GM21737 (cell line): Measurements from ENCODE around the gene ALG9.
"Not testable (repeated sequence)": the region's sequence is repeated elsewhere in the genome, so short reads cannot be mapped to it uniquely, and the experiment has no call there.

Experiments
- ATAC-seq: cut with Tn5 transposase; IDR thresholded peaks from one replicate; pipeline ENCODE4 v1.9.1; 2021; ENCODE audit warnings: mild to moderate bottlenecking, moderate library complexity; ENCODE audit not compliant: unreplicated experiment

ALG9 gene

DNA sequence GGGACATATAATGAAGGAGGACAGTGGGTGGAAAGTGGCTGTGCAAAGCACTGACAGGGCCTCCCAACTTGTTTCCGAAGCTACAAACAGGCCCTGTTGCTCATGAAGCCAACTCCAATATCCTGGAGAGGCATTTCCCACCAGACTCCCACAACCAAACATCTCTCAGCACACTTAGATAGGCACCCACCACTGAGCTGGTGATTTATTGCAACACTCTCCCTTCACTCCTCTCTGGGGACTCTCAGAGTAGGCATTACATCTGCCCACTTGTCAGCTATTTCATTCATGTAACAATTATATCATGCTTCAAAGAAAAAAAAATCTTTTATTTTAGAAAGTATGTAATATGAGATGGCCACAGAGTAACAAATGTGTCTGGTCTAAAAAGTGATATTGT lies 73.1 kb downstream of the ALG9 start:
- ATAC-seq: no peak

DNA sequence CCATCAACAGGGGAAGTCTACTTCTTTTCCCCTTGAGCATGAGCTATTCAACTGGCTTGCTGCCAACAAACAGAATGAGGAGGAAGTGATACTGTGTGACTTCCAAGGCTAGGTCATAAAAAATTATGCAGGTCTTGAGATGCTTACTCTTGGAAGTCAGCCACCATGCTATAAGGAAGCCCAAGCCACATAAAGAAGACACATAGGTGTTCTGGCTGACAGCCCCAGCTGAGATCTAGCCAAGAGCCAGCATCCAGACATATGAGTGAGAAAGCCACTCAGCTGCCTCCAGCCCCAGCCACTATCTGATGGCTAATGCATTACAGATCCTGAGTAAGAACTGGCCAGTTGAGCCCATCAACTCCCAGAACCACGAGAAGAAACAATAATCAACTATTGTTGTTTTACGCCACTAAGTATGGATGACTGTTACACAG lies 74.2 kb downstream of the ALG9 start:
- no peak for ATAC-seq

DNA sequence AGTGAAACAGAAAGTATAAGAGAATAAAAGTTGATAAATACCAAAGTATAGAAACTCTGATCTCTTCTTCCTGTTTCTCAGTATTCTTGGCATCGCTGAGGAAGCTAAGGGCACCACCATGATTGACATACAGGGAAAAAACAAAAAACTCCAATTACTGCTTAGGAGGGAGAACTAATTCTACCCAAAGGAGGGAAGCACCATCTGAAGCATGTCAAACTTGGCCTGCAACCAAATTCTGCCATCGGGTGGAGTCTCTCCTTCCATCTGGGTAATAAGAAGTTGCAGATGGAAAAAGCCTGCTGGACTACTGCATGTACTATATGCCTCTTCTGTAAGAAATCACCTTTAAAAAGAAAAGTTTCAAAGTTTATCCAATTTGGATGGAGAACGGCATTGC lies 74.7 kb downstream of the ALG9 start:
- ATAC-seq: no peak

DNA sequence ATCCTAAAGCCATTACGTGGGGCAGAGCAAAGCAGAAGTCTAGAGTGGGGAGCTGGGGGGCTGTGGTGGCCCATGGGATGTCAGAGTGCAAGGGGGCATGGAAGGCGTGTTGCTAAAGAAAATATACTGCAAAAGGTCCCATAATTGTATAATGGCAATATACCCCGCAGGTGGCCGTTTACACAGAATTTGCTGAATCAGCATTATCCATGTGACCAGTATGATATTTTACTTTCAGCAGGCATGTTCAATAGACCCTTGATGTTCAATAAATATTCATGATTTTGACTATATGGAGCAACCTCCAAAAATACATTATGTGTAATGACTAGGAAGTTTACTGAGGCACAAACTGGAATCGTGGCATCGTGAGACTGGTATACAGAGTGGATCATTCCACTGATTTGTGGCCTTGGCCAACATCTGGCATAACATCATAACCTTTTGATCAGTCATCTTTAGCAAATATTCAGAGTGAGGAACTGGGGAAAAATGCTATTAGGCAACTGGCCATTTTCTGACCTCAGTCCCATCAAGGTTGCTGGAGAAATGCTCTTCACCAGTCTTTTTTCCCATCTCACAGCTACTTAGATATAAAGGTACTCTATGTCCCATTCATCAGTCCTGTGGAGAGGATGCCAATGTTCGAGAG lies 75.9 kb downstream of the ALG9 start:
- ATAC-seq: no peak

DNA sequence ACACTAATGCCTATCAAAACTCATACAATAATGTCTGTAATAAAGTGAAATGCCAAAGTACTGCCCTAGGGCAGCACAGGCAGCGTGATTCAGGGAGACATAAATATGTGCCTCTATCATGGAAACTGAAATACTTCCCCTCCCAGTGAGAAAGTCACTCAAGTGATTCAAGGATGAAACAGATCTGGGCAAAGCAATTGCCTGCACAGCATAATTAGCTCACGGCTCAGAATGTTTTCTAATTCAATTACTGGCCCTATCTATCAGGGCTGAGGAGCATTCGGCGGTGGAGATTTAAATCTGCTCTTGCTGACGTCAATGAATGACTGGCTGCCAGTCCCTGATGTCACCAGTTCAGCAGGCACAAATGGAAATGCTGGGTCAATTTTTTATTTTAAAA lies 77.5 kb downstream of the ALG9 start:
- no peak for ATAC-seq

DNA sequence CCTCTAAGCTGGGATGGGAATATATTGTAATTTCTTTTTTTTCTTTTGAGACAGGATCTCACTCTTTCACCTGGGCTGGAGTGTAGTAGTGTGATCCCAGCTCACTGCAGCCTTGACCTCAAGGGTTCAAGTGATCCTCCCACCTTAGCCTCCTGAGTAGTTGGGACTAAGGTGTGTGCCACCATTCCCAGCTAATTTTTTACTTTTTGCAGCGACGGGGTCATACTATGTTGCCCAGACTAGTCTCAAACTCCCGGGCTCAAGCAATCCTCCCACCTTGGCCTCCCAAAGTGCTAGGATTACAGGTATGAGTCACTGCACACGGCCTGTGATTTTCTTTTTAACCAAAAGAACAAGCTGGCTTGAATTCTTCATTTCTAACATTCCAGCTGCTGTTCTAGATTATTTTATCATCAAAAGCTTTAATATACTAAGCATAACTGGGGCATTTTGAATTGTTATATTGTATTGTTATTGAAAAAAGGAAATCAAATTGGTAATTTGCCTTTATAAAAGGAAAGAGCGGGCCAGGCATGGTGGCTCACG lies 78.4 kb downstream of the ALG9 start:
- no peak for ATAC-seq

DNA sequence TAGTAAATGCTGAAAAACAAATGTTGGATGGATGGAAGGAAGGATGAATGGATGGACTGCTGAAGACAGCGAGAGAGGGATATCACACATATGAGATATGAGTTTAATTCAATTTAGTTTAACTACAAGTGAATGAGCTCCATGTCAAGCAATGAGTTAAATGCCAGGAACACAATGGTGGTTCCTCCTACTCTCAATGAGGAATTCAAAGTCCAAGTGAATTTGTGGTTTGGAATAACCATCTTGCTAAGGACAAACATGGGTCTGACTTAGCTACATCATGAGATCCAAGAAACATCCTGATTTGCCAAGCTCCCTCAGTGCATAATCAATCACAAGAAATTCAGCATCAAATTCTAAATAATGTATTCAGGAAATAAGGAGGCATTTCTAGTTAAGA lies 79.1 kb downstream of the ALG9 start:
- no peak for ATAC-seq

DNA sequence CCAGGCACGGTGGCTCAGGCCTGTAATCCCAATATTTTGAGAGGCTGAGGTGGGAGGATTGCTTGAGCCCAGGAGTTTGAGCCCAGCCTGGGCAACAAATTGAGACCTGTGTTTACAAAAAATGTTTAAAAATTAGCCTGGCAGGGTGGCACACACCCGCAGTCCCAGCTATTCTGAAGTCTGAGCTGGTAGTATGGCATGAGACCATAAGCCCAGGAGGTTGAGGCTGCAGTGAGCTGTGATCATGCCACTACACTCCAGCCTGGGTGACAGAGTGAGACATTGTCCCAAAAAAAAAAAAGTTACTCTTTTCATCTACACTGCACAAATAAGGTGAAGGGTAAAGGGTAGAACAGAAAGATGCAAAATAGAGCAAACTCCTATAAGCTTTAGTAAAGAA lies 82.9 kb downstream of the ALG9 start:
- ATAC-seq: no peak

DNA sequence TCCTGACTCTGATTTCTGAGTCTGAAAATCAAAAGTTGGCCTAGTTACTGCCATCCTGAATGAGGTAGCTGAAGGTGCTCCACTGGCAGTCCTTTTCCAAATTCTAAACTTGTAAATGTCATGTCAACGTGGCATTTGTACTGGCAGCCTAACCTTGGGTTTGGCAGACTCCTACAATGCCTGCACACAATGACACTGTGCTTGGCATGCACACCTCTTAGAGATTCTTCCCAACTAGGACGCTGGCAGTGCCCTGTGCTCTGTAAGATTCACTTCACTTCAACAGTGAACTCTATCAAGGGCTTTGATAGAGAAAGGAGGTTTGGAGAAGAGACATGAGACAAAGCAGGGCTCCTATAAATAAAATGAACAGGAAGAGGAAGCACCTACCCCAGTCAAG lies 83.3 kb downstream of the ALG9 start:
- no peak for ATAC-seq

DNA sequence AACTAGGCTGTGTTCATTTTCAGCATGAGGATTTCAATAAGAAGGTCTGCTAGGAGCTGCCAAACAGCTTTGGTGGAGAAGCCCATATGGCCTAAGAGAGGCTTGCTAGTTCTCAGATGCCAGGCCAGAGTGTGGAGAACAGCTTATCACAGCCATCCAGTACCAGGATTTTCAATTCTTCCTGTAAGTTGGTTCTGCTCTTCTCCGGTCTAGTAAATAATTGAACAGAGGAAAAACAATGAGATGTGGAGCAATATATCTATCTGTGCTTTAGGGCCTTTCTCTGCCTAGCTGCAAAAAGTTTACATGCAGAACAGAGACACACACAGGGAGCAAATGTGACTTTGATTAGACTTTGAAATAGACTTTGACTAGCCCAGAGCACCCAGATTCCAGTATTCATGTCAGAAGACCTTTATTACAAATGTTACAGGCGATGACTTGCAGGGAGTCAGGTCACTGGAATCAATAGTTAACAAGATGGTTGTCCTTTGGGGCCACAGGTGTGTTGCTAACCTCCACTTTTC lies 85.4 kb downstream of the ALG9 start:
- ATAC-seq: no peak

DNA sequence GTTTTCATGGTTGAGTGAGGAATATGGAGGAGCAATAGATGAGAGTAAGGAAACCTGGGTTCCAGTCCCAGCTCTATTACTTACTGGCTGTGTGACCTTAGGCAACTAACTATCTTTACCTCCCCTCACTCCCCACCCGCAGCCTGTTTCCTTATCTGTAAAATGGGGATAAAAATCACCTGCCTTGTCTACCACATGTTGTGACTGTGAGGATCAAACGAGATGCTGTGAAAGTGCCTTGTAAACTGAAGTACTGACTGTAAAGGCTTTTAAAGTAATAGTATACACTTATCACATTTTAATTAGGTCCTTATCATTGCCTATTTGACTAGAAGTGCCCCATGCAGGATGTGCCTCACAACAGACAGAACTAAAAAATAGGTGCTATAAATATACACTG lies 86.3 kb downstream of the ALG9 start:
- ATAC-seq: no peak

DNA sequence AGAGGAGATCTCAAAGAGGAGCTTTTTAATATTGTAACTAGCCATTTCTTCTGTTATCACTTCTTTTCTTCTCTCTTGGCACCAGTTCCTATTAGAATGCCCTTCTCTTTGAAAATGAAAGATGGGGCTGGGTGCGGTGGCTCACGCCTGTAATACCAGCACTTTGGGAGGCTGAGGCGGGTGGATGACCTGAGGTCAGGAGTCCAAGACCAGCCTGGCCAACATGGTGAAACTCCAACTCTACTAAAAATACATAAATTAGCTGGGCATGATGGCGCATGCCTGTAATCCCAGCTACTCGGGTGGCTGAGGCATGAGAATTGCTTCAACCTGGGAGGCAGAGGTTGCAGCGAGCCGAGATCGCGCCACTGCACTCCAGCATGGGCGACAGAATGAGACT lies 87.1 kb downstream of the ALG9 start:
- ATAC-seq: not testable (repeated sequence)

DNA sequence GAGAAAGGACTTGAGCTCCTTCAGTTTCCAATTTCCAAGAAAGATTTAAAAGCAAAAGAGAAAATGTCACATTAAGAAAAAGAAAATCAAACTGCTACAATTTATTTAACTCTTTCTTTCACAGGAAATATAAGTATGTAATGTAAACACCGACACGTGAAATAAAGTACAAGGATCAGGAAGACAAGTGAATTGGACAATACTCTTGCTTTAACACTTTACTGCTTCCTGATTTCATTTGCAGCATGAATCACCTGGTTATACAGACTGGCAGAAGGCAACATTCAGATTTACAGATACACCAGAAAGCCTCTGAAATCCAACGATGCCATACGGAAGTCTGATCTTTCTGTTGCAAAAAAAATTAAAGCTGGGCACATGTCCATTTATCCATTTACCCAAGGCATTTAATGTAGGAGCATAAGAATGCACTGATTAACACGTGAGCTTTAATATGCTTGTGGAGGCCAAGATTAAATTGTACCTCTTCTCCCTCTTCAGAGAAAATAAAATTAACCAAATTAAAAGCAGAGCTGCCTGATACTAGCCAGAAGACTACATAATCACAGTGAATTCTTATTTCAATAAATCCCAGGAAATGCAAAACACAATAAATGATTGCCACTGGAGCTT lies 89.2 kb downstream of the ALG9 start:
- no peak for ATAC-seq

DNA sequence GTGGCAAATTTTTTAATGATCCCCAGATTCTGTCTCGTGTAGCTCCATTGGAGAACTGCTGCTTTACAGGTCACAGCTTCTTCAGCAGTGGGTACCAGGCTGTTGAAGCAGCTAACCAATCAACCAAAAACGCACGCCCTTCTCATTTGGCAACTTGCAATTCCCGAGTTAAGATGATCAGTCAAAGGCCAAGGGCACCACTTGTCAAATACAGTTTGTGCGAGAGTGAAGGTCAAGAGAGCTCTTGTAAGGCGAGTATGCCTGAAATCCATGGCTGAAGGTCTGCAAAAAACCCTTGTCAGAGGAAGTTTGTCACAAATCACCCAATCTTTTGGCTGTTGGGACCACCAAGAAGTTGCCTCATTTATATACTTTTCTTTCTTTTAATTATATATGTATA lies 92.3 kb downstream of the ALG9 start:
- ATAC-seq: no peak

DNA sequence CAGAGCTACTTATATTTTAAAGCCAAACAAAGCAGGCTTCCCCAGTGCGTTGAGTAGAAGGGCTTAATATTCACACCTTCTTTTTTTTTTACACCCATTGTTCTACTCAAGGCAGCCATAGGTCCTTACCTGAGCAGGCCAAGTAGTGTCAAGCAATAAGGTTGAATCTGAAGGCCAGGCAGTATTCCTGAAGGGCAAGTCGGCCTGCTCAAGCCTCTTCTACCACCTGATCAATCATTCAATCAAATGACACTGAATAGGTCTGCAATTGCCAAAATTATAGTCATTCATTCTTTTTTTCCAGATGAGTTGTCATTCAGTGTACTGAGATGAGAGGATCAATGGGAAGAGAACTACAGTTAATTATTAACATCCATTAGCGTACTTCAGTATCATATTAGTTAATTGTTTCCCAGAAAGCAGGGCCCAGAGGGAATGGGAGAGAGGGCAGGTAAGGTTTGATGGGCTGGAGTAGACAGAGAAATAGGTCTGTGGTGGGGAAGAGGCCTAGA lies 93.3 kb downstream of the ALG9 start:
- no peak for ATAC-seq

DNA sequence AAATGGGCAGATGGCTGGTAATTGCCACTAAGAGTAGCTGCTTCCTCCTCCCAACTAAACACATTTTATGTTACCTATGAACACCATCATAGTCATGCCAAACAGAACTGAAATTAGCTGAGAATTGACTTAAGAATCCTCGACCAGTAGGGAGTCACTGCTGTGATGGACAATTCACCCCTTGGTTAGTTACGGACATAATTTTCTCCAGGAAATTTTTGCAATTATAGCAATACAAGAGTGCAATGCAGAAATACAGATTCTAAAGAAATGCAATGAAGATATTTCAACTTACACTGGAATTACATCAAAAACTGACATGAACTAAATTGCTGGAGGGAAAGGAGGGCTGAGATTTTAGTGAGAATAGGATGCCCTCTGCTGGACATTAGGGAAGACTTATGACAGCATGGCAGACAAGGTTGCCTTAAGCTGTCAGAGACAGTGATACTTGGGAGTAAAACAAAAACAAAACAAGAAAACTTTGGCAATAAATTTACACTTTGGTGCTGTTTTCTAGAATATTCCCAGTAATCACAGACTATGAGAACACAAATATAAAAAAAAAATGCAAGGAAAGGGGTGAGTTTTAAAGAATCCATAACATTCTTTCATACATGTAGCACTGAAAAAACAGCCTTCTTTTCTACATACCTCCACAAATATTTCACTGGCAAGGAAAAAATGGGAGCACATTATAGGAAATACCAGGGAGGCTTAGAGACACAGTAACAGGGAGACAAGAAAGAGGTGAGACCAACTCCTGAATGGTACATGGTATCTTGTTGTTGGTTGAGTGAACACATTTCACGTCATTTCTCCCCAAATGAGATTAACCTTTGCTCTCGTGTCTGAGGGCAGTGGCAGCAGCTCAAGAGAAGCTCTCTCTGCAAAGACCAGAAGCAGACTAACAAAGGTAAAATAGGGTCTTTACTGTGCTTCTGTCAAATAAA lies 94.0 kb downstream of the ALG9 start:
- peak; percentile 53 for ATAC-seq

DNA sequence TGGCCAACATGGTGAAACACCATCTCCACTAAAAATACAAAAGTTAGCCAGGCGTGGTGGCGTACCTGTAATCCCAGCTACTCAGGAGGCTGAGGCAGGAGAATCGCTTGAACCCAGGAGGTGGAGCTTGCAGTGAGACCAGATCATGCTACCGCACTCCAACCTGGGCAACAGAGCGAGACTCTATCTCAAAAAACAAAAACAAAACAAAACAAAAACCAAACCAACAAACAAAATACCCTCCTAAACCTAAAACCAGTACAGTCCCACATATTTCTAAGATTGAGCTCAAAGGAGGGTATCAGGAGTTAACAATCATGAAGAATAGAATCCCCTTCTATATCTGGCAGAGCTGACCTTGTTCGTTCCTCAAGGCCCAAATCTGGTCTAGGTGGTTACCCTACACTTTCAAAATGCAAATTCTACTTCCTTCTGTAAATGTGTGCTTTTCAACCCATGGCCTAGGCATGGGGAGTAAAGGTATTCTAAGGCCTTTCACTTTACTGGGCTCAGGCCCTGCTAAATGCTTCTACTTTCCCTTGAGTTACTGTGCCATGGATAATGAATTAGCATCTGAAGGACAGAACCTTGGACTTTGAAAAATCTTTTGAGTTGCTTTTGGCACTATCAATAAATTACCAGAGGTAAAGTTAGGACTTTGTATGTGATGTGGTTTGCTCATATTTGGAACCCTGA lies 94.8 kb downstream of the ALG9 start:
- peak; percentile 92 for ATAC-seq

DNA sequence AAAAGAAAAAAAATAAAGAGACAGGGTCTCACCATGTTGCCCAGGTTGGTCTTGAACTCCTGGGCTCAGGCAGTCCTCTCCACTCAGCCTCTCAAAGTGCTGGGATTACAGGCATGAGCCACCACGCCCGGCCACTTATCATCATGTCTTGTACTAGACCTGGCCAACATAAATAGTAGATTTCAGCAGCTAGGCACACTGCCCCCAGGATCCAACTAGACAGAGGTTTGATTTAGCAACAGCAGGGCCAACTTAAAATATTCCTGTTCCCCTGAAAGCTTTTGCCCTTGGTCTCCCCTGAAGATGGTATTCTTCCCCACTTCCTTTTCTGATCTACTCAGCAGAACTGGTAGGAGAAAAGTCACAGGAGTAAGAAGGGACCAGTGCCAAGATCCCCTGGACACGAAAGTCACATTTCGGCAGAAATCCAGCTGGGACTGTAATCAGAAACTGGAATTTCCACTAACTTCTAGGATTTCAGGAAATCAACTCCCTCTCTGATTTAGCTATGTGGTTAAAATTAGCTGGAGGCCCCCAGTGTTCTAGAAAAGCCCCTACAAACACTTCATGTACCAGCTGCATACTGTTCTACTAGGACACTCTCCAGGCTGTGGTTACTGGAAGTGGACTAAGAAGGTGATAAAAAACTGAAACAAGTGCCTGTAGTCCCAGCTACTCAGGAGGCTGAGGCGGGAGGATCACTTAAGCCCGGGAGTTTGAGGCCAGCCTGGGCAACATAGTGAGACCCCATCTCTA lies 96.2 kb downstream of the ALG9 start:
- ATAC-seq: no peak

DNA sequence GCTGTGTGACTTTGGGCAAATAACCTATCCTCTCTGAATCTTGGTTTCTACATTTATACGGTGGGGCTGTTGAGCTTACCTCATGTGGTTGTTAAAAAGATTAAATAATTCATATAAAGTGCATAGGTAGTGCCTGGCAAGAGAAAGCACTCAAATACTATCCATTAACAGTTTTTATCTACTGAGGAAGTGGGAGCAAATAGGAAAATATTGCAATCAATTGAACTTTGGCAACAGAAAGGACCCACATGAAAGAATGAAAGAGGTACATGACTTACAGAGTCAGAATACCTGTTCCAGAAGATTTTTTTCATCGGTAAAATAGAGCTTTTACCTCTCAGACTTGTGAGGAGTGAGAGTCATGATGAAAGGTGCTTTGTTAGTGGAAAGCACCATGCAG lies 98.8 kb downstream of the ALG9 start:
- ATAC-seq: no peak

DNA sequence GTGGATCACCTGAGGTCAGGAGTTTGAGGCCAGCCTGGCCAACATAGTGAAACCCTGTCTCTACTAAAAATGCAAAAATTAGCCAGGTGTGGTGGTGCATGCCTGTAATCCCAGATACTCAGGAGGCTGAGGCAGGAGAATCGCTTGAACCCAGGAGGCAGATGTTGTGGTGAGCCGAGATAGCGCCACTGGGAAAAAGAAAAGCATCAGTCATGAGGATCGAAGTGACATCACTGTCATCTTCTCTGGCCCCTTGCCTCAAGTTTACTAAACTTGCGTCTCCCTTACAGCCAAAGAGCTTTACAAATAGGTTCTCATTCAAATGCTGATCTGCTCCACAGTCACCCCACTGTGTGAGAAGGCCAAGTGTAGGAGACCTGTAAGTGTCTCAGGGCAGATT lies 100.2 kb downstream of the ALG9 start:
- ATAC-seq: not testable (repeated sequence)
